Nephron progenitor cell (in vitro differentiated cells): ENCODE measurements around the gene DNASE1L3.

ENCODE experiments used
- DNase-seq: peaks from one replicate; pipeline ENCODE4 v3.0.0; 2021
- H3K27ac Mint-ChIP-seq: 2 replicates; pipeline ENCODE4 v1.8.0; 2021; ENCODE audit warnings: mild to moderate bottlenecking, moderate library complexity, mixed read lengths
- H3K27me3 Mint-ChIP-seq: 2 replicates; pipeline ENCODE4 v1.8.0; 2021; ENCODE audit warnings: mild to moderate bottlenecking, low read depth, mixed read lengths; ENCODE audit not compliant: poor library complexity
- H3K36me3 Mint-ChIP-seq: 2 replicates; pipeline ENCODE4 v1.8.0; 2021; ENCODE audit warnings: low read depth, mixed read lengths
- H3K4me1 Mint-ChIP-seq: 2 replicates; pipeline ENCODE4 v1.8.0; 2021; ENCODE audit warnings: mixed read lengths
- H3K4me3 Mint-ChIP-seq: 2 replicates; pipeline ENCODE4 v1.8.0; 2021; ENCODE audit warnings: mild to moderate bottlenecking, moderate library complexity, mixed read lengths
- H3K9me3 Mint-ChIP-seq: 2 replicates; pipeline ENCODE4 v1.8.0; 2021; ENCODE audit warnings: mild to moderate bottlenecking, moderate library complexity, mixed read lengths
- TF ChIP-seq, protein P1 (sequence below): fragments of 200-600 bp; sonication (generic); IDR thresholded peaks from 2 replicates; pipeline ENCODE4 v1.5.0; 2021; ENCODE audit warnings: antibody characterized with exemption

DNASE1L3 gene

DNA sequence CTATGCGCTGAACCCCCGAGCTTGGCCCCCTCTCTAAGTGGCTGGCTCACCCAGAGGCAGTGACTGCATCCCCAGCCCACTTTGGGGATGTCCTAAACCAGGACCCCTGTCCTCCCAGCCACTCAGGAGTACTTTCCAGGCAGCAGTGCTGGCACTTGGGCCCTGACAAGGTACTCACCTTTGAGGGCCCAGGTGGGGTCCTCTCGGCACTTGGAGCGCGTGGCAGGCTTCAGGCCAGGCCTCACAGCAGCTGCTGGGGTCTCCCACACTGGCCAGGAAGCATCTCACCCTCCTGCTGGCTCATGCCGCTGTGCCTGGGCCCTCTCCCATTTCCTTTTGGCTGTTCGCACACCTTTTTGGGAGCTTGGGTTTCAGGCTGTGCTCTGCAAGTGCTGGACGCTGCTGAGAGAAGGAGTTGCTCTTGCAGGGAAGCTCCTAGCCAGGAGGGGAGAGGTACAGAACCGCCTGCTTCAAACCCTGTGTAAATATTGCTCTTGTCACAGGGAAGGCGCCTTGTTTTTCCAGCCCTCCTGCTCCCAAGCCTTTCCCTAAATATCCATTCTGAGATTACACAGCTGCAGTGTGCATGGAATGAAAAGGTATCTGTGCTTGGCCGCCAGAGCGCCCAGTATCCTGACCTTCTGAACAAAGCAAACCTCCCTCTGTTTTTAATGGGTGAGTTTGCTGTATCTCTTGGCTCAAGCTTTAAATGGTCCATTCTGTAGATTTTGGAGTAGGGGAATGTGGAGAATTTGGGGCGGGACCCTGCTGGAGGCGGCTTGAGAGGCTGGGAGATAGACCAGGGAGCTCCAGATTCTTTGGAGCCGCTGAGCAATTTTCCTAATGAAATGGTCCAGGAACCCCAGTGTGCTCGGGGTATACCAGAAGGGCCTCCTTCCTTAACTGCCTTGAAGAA, 45.6 kb downstream of the DNASE1L3 start:
- no peaks in the 10 kb centered on the region for H3K9me3 Mint-ChIP-seq
- peaks cover 2% of the 10 kb centered on the region for H3K27me3 Mint-ChIP-seq
- peaks cover 56% of the 10 kb centered on the region for H3K4me1 Mint-ChIP-seq
- H3K4me3 Mint-ChIP-seq, result no peak overlapping the region
- peaks cover 70% of the 10 kb centered on the region for H3K36me3 Mint-ChIP-seq
- no peak for DNase-seq
- TF ChIP-seq, protein P1, sequence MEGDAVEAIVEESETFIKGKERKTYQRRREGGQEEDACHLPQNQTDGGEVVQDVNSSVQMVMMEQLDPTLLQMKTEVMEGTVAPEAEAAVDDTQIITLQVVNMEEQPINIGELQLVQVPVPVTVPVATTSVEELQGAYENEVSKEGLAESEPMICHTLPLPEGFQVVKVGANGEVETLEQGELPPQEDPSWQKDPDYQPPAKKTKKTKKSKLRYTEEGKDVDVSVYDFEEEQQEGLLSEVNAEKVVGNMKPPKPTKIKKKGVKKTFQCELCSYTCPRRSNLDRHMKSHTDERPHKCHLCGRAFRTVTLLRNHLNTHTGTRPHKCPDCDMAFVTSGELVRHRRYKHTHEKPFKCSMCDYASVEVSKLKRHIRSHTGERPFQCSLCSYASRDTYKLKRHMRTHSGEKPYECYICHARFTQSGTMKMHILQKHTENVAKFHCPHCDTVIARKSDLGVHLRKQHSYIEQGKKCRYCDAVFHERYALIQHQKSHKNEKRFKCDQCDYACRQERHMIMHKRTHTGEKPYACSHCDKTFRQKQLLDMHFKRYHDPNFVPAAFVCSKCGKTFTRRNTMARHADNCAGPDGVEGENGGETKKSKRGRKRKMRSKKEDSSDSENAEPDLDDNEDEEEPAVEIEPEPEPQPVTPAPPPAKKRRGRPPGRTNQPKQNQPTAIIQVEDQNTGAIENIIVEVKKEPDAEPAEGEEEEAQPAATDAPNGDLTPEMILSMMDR, result no peak
- peak overlapping the region; percentile 89 for H3K27ac Mint-ChIP-seq

DNA sequence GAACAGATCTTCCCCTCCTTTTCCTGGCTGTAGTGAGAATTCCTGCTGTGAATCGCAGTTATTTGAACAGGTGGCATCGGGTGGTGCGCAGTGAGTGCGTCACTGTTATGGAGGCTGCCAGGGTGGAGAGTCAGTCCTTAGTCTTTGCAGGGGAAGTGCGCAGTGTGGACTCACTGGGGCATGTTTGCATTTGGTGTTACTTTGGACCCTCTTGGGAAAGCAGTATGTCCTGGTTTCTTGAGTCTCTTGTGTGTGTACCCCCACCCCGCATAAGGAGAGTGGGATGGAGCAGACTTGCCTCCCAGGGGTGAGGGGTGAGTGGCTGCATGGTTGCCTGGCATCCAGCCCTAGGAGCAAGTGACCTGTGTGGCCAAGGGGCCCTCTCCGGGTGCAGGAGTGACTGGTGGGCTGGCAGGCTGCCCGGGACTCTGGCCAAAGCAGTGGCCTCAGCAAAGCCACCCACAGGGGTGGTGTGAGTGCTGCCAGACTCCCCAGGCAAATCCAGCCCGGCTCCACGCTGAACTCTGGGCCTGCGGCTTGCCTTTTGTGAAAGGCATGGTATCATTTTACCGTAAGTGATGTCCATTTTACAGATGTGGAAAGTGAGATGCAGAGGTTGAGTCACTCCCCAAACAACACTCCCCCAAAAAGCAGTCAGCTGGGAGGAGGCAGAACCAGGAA, 46.4 kb downstream of the DNASE1L3 start:
- H3K36me3 Mint-ChIP-seq, result peaks cover 71% of the 10 kb centered on the region
- no peak for DNase-seq
- H3K4me3 Mint-ChIP-seq, result no peak overlapping the region
- peak overlapping the region; percentile 91 for H3K27ac Mint-ChIP-seq
- TF ChIP-seq, protein P1, result no peak
- no peaks in the 10 kb centered on the region for H3K9me3 Mint-ChIP-seq
- peaks cover 2% of the 10 kb centered on the region for H3K27me3 Mint-ChIP-seq
- H3K4me1 Mint-ChIP-seq, result peaks cover 56% of the 10 kb centered on the region

DNA sequence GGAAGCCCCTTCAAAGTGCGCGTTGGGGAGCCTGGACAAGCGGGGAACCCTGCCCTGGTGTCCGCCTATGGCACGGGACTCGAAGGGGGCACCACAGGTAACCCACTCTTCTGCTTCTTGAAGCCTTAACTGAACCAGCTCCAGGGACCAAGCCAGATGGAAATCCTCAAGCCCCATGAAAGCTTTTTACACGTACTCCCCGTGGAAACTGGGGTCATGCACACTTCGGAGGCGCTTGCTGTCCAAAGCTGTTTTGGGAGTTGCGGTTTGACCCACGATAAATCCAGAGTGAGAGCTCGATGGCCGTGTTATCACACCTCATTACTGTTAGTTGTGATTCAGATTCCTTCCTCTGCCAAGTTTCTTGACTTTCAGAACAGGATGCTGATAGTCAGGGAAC, 47.5 kb downstream of the DNASE1L3 start:
- TF ChIP-seq, protein P1, result no peak
- Mint-ChIP-seq H3K4me1 (peaks cover 50% of the 10 kb centered on the region), H3K27me3 (peaks cover 2% of the 10 kb centered on the region), H3K4me3 (no peak overlapping the region), H3K36me3 (peaks cover 71% of the 10 kb centered on the region), H3K9me3 (no peaks in the 10 kb centered on the region), H3K27ac (no peak overlapping the region)
- DNase-seq, result no peak

DNA sequence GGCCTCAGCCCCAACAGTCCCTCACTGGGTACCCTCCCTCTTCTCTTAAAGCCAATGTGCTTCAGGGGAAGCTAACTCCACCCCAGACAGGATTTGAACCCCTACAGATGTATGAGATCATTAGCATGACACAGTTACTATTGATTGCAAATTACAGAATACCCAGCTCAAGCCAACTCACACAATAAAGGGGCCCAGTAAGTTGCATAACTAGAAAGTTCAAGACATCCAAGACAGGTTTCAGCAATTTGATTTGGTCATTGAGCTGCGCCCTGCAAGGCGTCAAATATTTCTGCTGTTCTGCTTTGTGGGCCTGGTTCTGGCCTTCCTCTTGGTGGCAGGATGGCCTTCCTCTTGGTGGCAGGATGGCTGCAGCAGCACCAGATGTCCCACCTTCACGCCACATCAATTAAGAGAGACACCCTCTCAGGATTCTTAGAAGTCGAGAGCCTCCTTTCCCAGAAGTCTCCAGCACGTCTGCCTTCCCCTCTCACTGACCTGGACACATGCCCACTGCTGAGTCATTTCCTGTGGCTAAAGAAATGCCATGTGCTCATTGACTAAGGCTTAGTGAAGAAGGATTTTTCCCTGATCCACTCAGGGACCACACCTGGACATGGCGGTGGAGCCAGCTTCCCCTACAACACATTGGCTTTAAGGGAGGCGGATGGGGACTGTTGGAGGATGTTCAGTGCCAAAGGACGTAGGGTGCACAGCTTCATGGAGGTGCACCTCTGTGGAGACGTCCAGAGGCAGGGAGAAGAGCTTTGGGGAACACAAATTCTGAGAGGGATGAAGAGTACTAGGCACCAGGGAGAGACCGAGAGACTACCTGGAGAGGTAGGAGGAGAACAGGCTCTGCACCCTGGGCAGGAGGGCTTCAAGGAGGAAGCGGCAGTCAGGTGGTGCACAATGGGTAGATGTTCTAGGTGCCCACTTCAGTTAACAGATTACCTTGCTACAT, 49.1 kb downstream of the DNASE1L3 start:
- TF ChIP-seq, protein P1, result no peak
- Mint-ChIP-seq H3K27me3 (peaks cover 2% of the 10 kb centered on the region), H3K9me3 (no peaks in the 10 kb centered on the region), H3K4me1 (peaks cover 47% of the 10 kb centered on the region), H3K27ac (no peak overlapping the region), H3K4me3 (no peak overlapping the region), H3K36me3 (peaks cover 69% of the 10 kb centered on the region)
- DNase-seq, result no peak

DNA sequence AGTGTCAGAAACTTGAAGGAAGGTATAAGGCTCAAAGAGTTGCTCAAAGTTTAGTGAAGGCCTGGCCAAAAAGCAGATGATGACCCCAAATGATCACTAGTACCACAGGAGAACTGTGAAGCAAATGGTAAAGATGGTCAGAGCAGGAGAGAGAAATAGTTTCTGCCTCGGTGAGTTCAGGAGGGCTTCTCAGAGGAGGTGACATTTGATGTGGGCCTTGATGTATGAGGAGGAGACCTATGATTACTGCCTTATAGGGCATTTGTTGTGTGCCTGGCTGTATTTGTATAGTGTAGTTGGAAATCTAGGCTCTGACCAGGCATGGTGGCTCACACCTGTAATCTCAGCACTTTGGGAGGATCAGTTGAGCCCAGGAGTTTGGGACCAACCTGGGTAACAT, 50.4 kb downstream of the DNASE1L3 start:
- TF ChIP-seq, protein P1, result no peak
- no peak for DNase-seq
- H3K4me1 Mint-ChIP-seq, result peaks cover 40% of the 10 kb centered on the region
- peaks cover 77% of the 10 kb centered on the region for H3K36me3 Mint-ChIP-seq
- H3K27me3 Mint-ChIP-seq, result peaks cover 2% of the 10 kb centered on the region
- H3K27ac Mint-ChIP-seq, result no peak overlapping the region
- H3K4me3 Mint-ChIP-seq, result no peak overlapping the region
- no peaks in the 10 kb centered on the region for H3K9me3 Mint-ChIP-seq
